GM19467 (cell line): Measurements from ENCODE around the gene HERC6.
"Not testable (repeated sequence)": the region's sequence is repeated elsewhere in the genome, so short reads cannot be mapped to it uniquely, and the experiment has no call there.

Experiments
- ATAC-seq: cut with Tn5 transposase; IDR thresholded peaks from one replicate; pipeline ENCODE4 v1.9.1; 2021; ENCODE audit warnings: mild to moderate bottlenecking, moderate library complexity; ENCODE audit not compliant: unreplicated experiment

The HERC6 gene

DNA sequence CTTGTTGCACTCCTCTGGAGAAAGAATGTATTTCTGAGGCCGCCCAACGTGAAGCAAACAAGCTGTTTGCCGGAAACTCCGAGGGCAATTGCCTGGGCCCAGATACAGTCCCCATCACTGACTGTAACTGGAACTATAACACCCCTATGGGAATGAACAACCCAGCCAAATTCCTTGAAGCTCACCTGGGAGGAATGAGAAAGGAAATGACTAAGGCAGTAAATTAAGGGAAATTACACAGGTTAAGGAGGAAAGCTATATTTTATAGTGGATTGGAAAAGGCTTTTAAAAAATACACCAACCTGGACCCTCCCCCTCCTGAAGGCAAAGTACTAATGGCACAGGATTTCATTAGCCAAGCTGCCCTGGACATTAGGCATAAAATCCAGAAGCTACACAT lies 66.6 kb downstream of the HERC6 start:
- no peak for ATAC-seq

- ATAC-seq, result no peak
These were observed 67.5 kb downstream of the HERC6 start for GRCh38 chr4:88446124-88446523.

DNA sequence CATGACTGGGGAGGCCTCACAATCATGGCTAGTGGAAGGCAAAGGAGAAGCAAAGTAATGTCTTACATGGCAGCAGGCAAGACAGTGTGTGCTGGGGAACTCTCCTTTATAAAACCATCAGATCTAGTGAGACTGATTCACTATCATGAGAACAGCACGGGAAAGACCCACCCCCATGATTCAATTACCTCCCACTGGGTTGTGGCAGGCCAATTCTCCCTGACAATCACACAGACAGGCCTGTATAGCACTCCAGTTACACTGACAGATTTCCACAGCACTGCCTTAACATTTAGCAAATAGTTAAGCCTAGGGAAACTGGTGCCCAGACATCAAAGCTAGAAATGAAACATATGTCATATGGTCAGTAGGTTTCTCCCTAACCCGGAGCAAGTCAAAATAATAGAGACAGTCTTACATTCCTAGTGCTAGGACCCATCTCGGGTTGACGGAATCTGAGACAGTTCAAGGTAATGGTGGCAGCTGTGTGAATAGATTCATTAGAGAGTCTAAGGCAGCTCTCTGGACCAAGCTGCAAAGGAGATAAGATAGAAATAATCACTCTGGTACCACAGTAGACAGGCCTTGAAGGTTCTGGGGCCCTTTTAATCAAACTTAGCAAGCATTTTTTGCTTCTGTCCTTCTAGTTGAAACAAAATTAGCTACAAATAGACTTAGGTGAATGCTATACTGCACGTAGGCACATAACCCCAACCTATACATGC lies 68.9 kb downstream of the HERC6 start:
- no peak for ATAC-seq

- ATAC-seq, result not testable (repeated sequence)
These were observed 69.6 kb downstream of the HERC6 start for GRCh38 chr4:88448211-88448765.

DNA sequence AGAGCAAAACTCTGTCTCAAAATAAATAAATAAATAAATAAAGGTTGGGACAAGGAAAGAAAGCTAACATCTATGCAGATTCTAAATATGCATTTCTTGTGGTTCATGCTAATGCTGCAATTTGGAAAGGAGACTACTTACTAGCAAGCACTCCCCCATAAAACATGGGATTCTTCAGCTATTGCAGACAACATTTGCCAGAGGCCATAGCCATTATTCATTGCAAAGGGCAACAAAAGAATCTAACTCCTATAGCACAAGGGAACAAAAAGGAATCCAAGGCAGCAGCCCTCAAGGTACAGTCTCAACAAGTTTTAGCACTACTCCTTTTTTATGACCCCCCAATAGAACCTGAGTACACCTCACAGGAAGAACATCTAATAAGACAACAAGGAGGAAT lies 70.2 kb downstream of the HERC6 start:
- ATAC-seq, result no peak

DNA sequence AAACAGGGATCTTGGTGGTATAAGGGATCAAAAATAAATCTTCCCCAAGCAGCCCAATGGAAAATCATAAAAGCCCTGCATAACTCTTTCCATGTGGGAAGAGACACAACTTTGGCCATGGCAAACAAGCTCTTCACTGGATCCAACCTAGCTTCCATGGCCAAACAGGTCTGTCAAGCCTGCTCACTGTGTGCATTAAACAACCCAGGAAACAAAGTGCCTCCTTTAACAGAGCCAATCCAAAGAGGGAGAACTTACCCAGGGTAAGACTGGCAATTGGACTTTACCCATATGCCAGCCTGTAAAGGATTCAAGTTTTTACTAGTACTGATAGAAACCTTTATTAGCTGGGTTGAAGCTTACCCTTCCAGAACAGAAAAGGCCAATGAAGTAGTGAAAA lies 70.6 kb downstream of the HERC6 start:
- ATAC-seq, result no peak

DNA sequence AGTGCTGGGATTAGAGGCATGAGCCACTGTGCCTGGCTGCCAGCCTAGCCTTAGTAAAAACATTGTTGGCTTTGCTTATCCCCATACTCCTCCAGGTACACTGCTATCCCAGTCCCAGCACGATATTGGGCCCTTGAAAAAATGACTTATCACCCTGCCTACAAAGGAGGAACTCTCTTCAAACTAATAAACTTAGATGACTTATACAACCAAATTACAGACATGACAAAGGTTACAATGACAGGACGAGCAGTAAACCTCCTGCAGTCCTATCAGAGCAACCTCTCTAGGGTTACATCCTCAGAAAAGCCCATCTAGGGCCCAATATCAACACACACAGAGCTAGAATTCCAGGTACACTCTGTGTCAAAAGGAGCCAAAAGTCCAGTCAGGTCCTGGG lies 72.6 kb downstream of the HERC6 start:
- ATAC-seq, result no peak

DNA sequence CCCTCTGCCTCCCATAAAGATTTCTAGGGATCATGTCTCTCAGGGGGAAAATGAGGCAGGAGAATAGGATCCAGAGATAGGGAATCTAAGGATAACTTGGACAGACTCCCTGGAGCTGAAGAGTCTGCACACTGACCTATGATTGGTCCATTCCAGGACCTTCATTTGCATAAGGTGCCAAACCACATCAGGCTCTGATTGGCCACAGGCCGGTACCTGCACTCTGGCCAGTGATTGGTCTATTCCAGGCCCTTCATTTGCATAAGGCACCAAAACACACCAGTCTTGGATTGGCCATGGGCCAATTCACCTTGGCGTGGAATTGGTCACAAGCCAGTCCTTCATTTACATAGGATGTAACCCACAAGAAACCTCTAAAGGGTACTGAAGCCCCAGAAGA lies 74.3 kb downstream of the HERC6 start:
- ATAC-seq, result no peak

- peak; percentile 91 for ATAC-seq
These were observed 78.1 kb downstream of the HERC6 start, which contains the start of gene HERC5 for GRCh38 chr4:88456670-88457306. TSS of gene HERC5 (plus strand) at chr4:88457119. CDS start at chr4:88457270, 151 bp downstream.

- ATAC-seq, result peak; percentile 38
These were observed 78.9 kb downstream of the HERC6 start for GRCh38 chr4:88457307-88458103.

GRCh38 chr4:88458104-88458740 lies 79.6 kb downstream of the HERC6 start:
- ATAC-seq, result no peak

DNA sequence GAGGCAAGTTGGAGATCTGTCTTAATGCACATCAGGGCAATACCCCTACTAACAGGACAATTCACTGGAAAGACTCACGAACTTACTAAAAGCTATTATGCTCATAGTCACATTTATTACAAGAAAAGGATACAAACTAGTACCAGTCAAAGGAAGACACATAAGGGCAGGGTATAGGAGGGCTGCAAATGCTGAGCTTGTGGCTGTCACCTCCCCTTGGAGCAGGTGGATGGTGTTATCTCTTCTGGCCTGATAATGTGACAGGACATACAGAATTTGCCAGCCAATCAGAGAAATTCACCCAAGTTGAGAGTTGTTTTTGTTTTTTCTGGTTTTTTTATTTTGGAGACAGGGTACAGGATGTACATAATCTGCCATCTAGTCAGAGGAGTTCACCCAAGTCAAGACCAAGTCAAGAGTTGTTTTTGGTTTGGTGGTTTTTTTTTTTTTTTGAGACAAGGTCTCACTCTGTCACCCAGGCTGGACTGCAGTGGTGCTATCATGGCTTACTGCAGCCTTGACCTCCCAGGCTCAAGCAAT lies 87.1 kb downstream of the HERC6 start:
- no peak for ATAC-seq

DNA sequence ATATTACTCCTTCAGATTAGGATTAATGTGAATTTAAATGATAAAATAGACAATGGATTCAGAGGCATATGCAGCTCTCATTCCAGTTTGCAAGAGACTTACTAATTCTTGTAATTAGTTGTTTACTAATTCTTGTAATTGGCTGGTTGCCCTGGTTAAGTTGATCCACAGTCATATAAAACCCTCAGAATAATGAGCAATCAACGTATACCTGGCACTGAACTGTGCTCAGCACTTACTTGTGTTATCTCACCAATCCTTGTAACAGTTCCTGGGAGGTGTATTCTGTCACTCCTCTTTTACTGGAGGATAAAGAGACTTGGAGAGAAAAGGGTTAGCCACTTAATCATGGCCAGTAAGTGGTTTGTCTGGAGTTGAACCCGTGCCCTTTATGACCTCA lies 88.7 kb downstream of the HERC6 start:
- ATAC-seq, result no peak

GRCh38 chr4:88477229-88477860 lies 98.7 kb downstream of the HERC6 start:
- ATAC-seq, result no peak

DNA sequence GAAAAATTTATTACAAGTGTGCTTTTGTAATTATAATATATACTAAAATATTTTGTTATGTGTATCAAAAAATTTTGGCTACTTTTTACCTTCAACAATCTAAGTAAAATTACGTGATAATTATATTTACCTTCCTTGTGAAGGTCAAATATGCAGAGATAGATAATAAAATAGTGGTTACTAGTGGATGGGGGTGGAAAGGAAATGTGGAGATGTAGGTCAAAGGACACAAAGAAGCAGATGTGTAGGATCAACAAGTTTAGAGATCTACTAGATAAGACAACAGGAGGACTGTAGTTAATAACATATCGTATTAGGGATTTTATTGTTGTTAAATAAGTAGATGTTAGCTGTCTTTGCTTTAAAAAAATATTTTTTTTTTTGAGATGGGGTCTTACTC lies 99.6 kb downstream of the HERC6 start:
- no peak for ATAC-seq

GRCh38 chr4:88481537-88481936 lies 102.9 kb downstream of the HERC6 start:
- ATAC-seq, result no peak

- ATAC-seq, result no peak
These were observed 110.6 kb downstream of the HERC6 start for GRCh38 chr4:88489100-88489761.
